ENCODE measurements around the gene MAPK10. TPM values are rescaled to one million over a fixed set of nuclear protein-coding genes. Genes with fewer than 3 reads are reported as not detected.

Gene MAPK10
- total and polyA plus RNA-seq, 2 of the 8 experiments (the other 6 are each of a cell fraction or from before 2014, with no cell fraction given): 2.5 to 3.1 TPM

GRCh38 chr4:85994576-85994975, 365.3 kb downstream of the MAPK10 start (continued):
- no peak for TF ChIP-seq CHD7 (IDR thresholded peaks at IDR 0.05; ENCODE audit: insufficient replicate concordance, low read length)
- no peak for TF ChIP-seq EZH2 (IDR thresholded peaks at IDR 0.05; ENCODE audit: low read depth, low read length, severe bottlenecking)
- TF ChIP-seq SIN3A (conservative IDR thresholded peaks at IDR 0.05 in 1 of 2, IDR thresholded peaks at IDR 0.05 in 1 of 2; ENCODE audit: low read depth in 1 of 2, low read length in 2 of 2): no peak
- TF ChIP-seq POLR2AphosphoS5 (IDR thresholded peaks at IDR 0.05; ENCODE audit: low read depth, low read length): no peak
- no peak for TF ChIP-seq SP2 (IDR thresholded peaks at IDR 0.05; ENCODE audit: low read length)
- no peak for TF ChIP-seq SP1 (IDR thresholded peaks at IDR 0.05; ENCODE audit: low read depth, low read length)
- no peak for TF ChIP-seq MAX (IDR thresholded peaks at IDR 0.05)
- no peak for TF ChIP-seq HDAC6 (IDR thresholded peaks at IDR 0.05; ENCODE audit: low read depth, low read length)
- TF ChIP-seq KDM5A (IDR thresholded peaks at IDR 0.05; ENCODE audit: low read length): no peak
